HepG2 (cell line): ENCODE measurements around the gene NPHS1. TPM values are rescaled to one million over a fixed set of nuclear protein-coding genes. Genes with fewer than 3 reads are reported as not detected.

Source experiments
- AKNA ChIP-seq: sonication (generic); formaldehyde crosslinking; IDR thresholded peaks from 2 replicates; pipeline ENCODE4 v1.4.0; 2020; ENCODE audit warnings: missing genetic modification reagents, borderline replicate concordance
- ATF4 ChIP-seq, 2 experiments: fragments of 450-650 bp in 1 of 2; sonication (generic) in 1 of 2; formaldehyde crosslinking; IDR thresholded peaks; 2 replicates each; pipeline versions ENCODE4 v1.5.0 to v1.8.0; 2020 to 2022; ENCODE audit warnings: mild to moderate bottlenecking in 1 of 2, missing genetic modification reagents in 1 of 2
- CBFB ChIP-seq: sonication (generic); formaldehyde crosslinking; IDR thresholded peaks from 2 replicates; pipeline ENCODE4 v1.4.0; 2020; ENCODE audit warnings: missing genetic modification reagents
- CENPX ChIP-seq: sonication (generic); formaldehyde crosslinking; IDR thresholded peaks from 2 replicates; pipeline ENCODE4 v1.9.0; 2021; ENCODE audit warnings: mild to moderate bottlenecking, missing genetic modification reagents, moderate library complexity
- EEA1 ChIP-seq: sonication (generic); formaldehyde crosslinking; IDR thresholded peaks from 2 replicates; pipeline ENCODE4 v1.5.1; 2020; ENCODE audit warnings: mild to moderate bottlenecking, missing genetic modification reagents, borderline replicate concordance
- ELF1 ChIP-seq: sonication (generic); formaldehyde crosslinking; IDR thresholded peaks from 2 replicates; pipeline ENCODE4 v1.4.0; 2020; ENCODE audit warnings: missing genetic modification reagents
- HNRNPL ChIP-seq: fragments of 200-400 bp; formaldehyde crosslinking; IDR thresholded peaks from 2 replicates; pipeline ENCODE4 v1.6.1; 2017; ENCODE audit warnings: mild to moderate bottlenecking, low read depth, low read length
- MIER2 ChIP-seq: IDR thresholded peaks from 2 replicates; pipeline ENCODE4 v1.6.1; 2016; ENCODE audit warnings: missing biosample characterization, missing genetic modification reagents
- NCOA2 ChIP-seq: sonication (generic); formaldehyde crosslinking; IDR thresholded peaks from 2 replicates; pipeline ENCODE4 v1.8.0; 2022; ENCODE audit warnings: inconsistent platforms
- NFATC3 ChIP-seq: sonication (generic); formaldehyde crosslinking; IDR thresholded peaks from 2 replicates; pipeline ENCODE4 v1.5.1; 2020; ENCODE audit warnings: mild to moderate bottlenecking, missing genetic modification reagents
- NFE2 ChIP-seq: sonication (generic); formaldehyde crosslinking; IDR thresholded peaks from 2 replicates; pipeline ENCODE4 v1.4.0; 2020; ENCODE audit warnings: missing genetic modification reagents
- NR1H2 ChIP-seq: sonication (generic); formaldehyde crosslinking; IDR thresholded peaks from 2 replicates; pipeline ENCODE4 v1.8.1; 2022; ENCODE audit warnings: low read depth, missing genetic modification reagents, borderline replicate concordance
- SMAD9 ChIP-seq: sonication (generic); formaldehyde crosslinking; IDR thresholded peaks from 2 replicates; pipeline ENCODE4 v1.5.1; 2020; ENCODE audit warnings: mild to moderate bottlenecking, missing genetic modification reagents
- TAF1 ChIP-seq: sonication (generic); formaldehyde crosslinking; IDR thresholded peaks from 2 replicates; pipeline ENCODE4 v1.4.0; 2020; ENCODE audit warnings: missing genetic modification reagents
- TEF ChIP-seq: sonication (generic); formaldehyde crosslinking; IDR thresholded peaks from 2 replicates; pipeline ENCODE4 v1.5.0; 2020; ENCODE audit warnings: missing genetic modification reagents
- THYN1 ChIP-seq: sonication (generic); formaldehyde crosslinking; IDR thresholded peaks from 2 replicates; pipeline ENCODE4 v1.8.1; 2023; ENCODE audit warnings: low read depth, mild to moderate bottlenecking, moderate library complexity, missing genetic modification reagents, borderline replicate concordance
- ZMYM2 ChIP-seq: sonication (generic); formaldehyde crosslinking; IDR thresholded peaks from 2 replicates; pipeline ENCODE4 v1.8.0; 2022; ENCODE audit warnings: mild to moderate bottlenecking, missing genetic modification reagents
- ZNF430 ChIP-seq: sonication (generic); formaldehyde crosslinking; IDR thresholded peaks from 2 replicates; pipeline ENCODE4 v1.9.0; 2021; ENCODE audit warnings: mild to moderate bottlenecking, missing genetic modification reagents
- ZNF513 ChIP-seq: sonication (generic); formaldehyde crosslinking; conservative IDR thresholded peaks from 2 replicates; pipeline ENCODE4 v1.5.0; 2020; ENCODE audit warnings: missing genetic modification reagents
- ZNF746 ChIP-seq: sonication (generic); formaldehyde crosslinking; IDR thresholded peaks from 2 replicates; pipeline ENCODE4 v1.8.0; 2022; ENCODE audit warnings: mild to moderate bottlenecking, missing genetic modification reagents
- ZNF788 ChIP-seq: sonication (generic); formaldehyde crosslinking; IDR thresholded peaks from 2 replicates; pipeline ENCODE4 v1.5.0; 2020; ENCODE audit warnings: mild to moderate bottlenecking, missing genetic modification reagents, borderline replicate concordance
- polyA plus RNA-seq, 8 experiments: library from polyadenylated mRNA; depleted of rRNA in 3 of 8; stranded (reverse) in 7 of 8; unstranded in 1 of 8; fragments of >200 nt; fragmentation: Illumina TruSeq in 4 of 8; extraction: Trizol in 4 of 8; gene quantifications; 2 replicates each; pipeline versions ENCODE4 v1.2.1 to v1.2.3, GENCODE V29; 2011 to 2016; ENCODE audit warnings: low read depth in 4 of 8, missing spikeins in 1 of 8, mixed read lengths in 1 of 8; ENCODE audit not compliant: insufficient read depth in 1 of 8
- total RNA-seq, 5 experiments: library from RNA; depleted of rRNA; stranded (reverse); fragments of >200 nt; fragmentation: Illumina TruSeq; extraction: Trizol; gene quantifications; 2 replicates each; pipeline ENCODE4 v1.2.3, GENCODE V29; 2016; ENCODE audit warnings: low read depth in 1 of 5

NPHS1 gene
- total and polyA plus RNA-seq, 2 of the 13 experiments (the other 11 are each of a cell fraction or from before 2014, with no cell fraction given): not detected

- TF ChIP-seq ELF1 (no peak), AKNA (CRISPR knock-in tag) (no peak), ZNF746 (CRISPR knock-in tag) (0 out of 2 replicates have a peak, but pooled peaks have one; percentile 35), MIER2 (CRISPR knock-in tag) (peak; percentile 10; the same call in 1 of the 2 replicates), SMAD9 (CRISPR knock-in tag) (no peak), THYN1 (CRISPR knock-in tag) (no peak), NFE2 (CRISPR knock-in tag) (no peak), EEA1 (peak; percentile 25; the same call in 1 of the 2 replicates), TEF (CRISPR knock-in tag) (no peak), NFATC3 (CRISPR knock-in tag) (no peak), NR1H2 (CRISPR knock-in tag) (no peak), ZMYM2 (CRISPR knock-in tag) (peak; percentile 51; the same call in 1 of the 2 replicates), CENPX (CRISPR knock-in tag) (no peak), ATF4 (CRISPR knock-in tag; IDR thresholded peaks at IDR 0.05) (no peak), ZNF788 (no peak), TAF1 (CRISPR knock-in tag) (peak; percentile 53), NCOA2 (CRISPR knock-in tag) (no peak), HNRNPL (0 out of 2 replicates have a peak, but pooled peaks have one; percentile 23), CBFB (CRISPR knock-in tag) (0 out of 2 replicates have a peak, but pooled peaks have one; percentile 10), ZNF513 (CRISPR knock-in tag) (no peak), ZNF430 (CRISPR knock-in tag) (no peak)
Measured at GRCh38 chr19:35860818-35861639, 8.7 kb upstream of the NPHS1 start (continued).
